Neuronal stem cell (in vitro differentiated cells): Measurements from ENCODE around the gene PPP6C.
"Not testable (repeated sequence)": the region's sequence is repeated elsewhere in the genome, so short reads cannot be mapped to it uniquely, and the experiment has no call there.

Experiments
- DNase-seq: peaks from one replicate; pipeline ENCODE4 v3.0.0-alpha.2; 2013; ENCODE audit warnings: low spot score
- H2AFZ ChIP-seq: one replicate; pipeline ENCODE4 v1.6.1; 2013; ENCODE audit warnings: mild to moderate bottlenecking, low read length, inconsistent platforms
- H2AK5ac ChIP-seq: 2 replicates; pipeline ENCODE4 v1.6.1; 2013; ENCODE audit warnings: low read depth, mild to moderate bottlenecking, inconsistent platforms, low read length, moderate library complexity, mixed read lengths
- H2BK120ac ChIP-seq: 2 replicates; pipeline ENCODE4 v1.6.1; 2013; ENCODE audit warnings: low read depth, mild to moderate bottlenecking, inconsistent platforms, low read length, moderate library complexity, mixed read lengths
- H2BK12ac ChIP-seq: one replicate; pipeline ENCODE4 v1.6.1; 2013; ENCODE audit warnings: low read length, inconsistent platforms
- H2BK15ac ChIP-seq: 2 replicates; pipeline ENCODE4 v1.6.1; 2013; ENCODE audit warnings: mild to moderate bottlenecking, low read length, inconsistent platforms, mixed read lengths
- H2BK5ac ChIP-seq: one replicate; pipeline ENCODE4 v1.6.1; 2013; ENCODE audit warnings: inconsistent platforms, mild to moderate bottlenecking, low read length, moderate library complexity
- H3K14ac ChIP-seq: one replicate; pipeline ENCODE4 v1.6.1; 2013; ENCODE audit warnings: low read length, inconsistent platforms
- H3K18ac ChIP-seq: 2 replicates; pipeline ENCODE4 v1.6.1; 2013; ENCODE audit warnings: low read length, inconsistent platforms
- H3K23ac ChIP-seq: 2 replicates; pipeline ENCODE4 v1.6.1; 2013; ENCODE audit warnings: low read depth, mild to moderate bottlenecking, mixed read lengths, low read length, inconsistent platforms; ENCODE audit not compliant: poor library complexity
- H3K27ac ChIP-seq: replicated peaks from 3 replicates; pipeline ENCODE4 v1.5.1; 2013; ENCODE audit warnings: low read length, inconsistent platforms
- H3K27me3 ChIP-seq, 3 experiments: 2 replicates each; pipeline ENCODE4 v1.6.1; 2013; ENCODE audit warnings: low read length in 3 of 3, mild to moderate bottlenecking in 2 of 3, inconsistent platforms in 1 of 3, low read depth in 1 of 3, mixed read lengths in 1 of 3, moderate library complexity in 1 of 3; ENCODE audit not compliant: control insufficient read depth in 3 of 3, insufficient read depth in 3 of 3
- H3K36me3 ChIP-seq, 2 donors: replicated peaks in 1 of 2; 2 replicates each; pipeline ENCODE4 v1.6.1; 2013; ENCODE audit warnings: low read length in 2 of 2; ENCODE audit not compliant: control insufficient read depth in 2 of 2, insufficient read depth in 2 of 2
- H3K4ac ChIP-seq: 2 replicates; pipeline ENCODE4 v1.6.1; 2013; ENCODE audit warnings: inconsistent platforms, mild to moderate bottlenecking, low read length, moderate library complexity
- H3K4me1 ChIP-seq, 2 donors: 1 replicate in 1 of 2; 2 replicates in 1 of 2; pipeline ENCODE4 v1.6.1; 2013; ENCODE audit warnings: low read length in 2 of 2, low read depth in 1 of 2; ENCODE audit not compliant: control insufficient read depth in 2 of 2, insufficient read depth in 1 of 2
- H3K4me2 ChIP-seq: one replicate; pipeline ENCODE4 v1.6.1; 2013; ENCODE audit warnings: mild to moderate bottlenecking, low read length, inconsistent platforms; ENCODE audit not compliant: insufficient read depth, poor library complexity, severe bottlenecking
- H3K4me3 ChIP-seq, 2 donors: 2 replicates each; pipeline ENCODE4 v1.5.1; 2013; ENCODE audit warnings: low read length in 2 of 2, mild to moderate bottlenecking in 2 of 2, inconsistent platforms in 1 of 2, moderate library complexity in 1 of 2
- H3K79me1 ChIP-seq: one replicate; pipeline ENCODE4 v1.6.1; 2013; ENCODE audit warnings: low read depth, mild to moderate bottlenecking, inconsistent platforms, low read length, moderate library complexity
- H3K9ac ChIP-seq: one replicate; pipeline ENCODE4 v1.6.1; 2013; ENCODE audit warnings: mild to moderate bottlenecking, low read depth, low read length, inconsistent platforms; ENCODE audit not compliant: poor library complexity
- H3K9me3 ChIP-seq, 2 donors: replicated peaks in 1 of 2; 2 replicates each; pipeline versions ENCODE3 to v1.6.1; 2013; ENCODE audit warnings: low read length in 2 of 2, mild to moderate bottlenecking in 2 of 2, inconsistent platforms in 1 of 2, low read depth in 1 of 2, mixed read lengths in 1 of 2, moderate library complexity in 1 of 2; ENCODE audit not compliant: control insufficient read depth in 2 of 2, insufficient read depth in 1 of 2
- H4K8ac ChIP-seq: one replicate; pipeline ENCODE4 v1.6.1; 2013; ENCODE audit warnings: low read depth, mild to moderate bottlenecking, inconsistent platforms, low read length, moderate library complexity
- H4K91ac ChIP-seq: one replicate; pipeline ENCODE4 v1.6.1; 2013; ENCODE audit warnings: low read length, low read depth, mild to moderate bottlenecking, inconsistent platforms; ENCODE audit not compliant: poor library complexity
- WGBS, 2 donors: extraction: QIAGEN DNeasy Blood & Tissue Kit; methylation state at CpG; one replicate each; pipeline ENCODE4 v1.1.7; 2013; ENCODE audit warnings: missing lambda C conversion rate in 2 of 2, mixed read lengths in 1 of 2; ENCODE audit not compliant: insufficient read length in 2 of 2, insufficient replicate concordance in 1 of 2; ENCODE audit errors: extremely low coverage in 2 of 2; 5-methylcytosine and 5-hydroxymethylcytosine counted together

Gene PPP6C

GRCh38 chr9:125236520-125237159 is 47.0 kb upstream of the PPP6C start:
- H3K27me3 ChIP-seq, H3K4me3 ChIP-seq, H3K18ac ChIP-seq, H3K27ac ChIP-seq, H4K8ac ChIP-seq, H3K9ac ChIP-seq, H2BK5ac ChIP-seq, H3K14ac ChIP-seq, H3K9me3 ChIP-seq, H3K79me1 ChIP-seq, H3K4me2 ChIP-seq, H3K4me1 ChIP-seq, H4K91ac ChIP-seq, H2AK5ac ChIP-seq, H2BK12ac ChIP-seq, H2AFZ ChIP-seq, H2BK15ac ChIP-seq, H3K4ac ChIP-seq, H2BK120ac ChIP-seq, DNase-seq, H3K23ac ChIP-seq: not testable (repeated sequence)
- peaks cover 26 to 75% of the 10 kb centered on the region in 2 donors for H3K36me3 ChIP-seq
- no CpG with 5 or more reads among the region's 5 CpGs for WGBS, 2 donors

DNA sequence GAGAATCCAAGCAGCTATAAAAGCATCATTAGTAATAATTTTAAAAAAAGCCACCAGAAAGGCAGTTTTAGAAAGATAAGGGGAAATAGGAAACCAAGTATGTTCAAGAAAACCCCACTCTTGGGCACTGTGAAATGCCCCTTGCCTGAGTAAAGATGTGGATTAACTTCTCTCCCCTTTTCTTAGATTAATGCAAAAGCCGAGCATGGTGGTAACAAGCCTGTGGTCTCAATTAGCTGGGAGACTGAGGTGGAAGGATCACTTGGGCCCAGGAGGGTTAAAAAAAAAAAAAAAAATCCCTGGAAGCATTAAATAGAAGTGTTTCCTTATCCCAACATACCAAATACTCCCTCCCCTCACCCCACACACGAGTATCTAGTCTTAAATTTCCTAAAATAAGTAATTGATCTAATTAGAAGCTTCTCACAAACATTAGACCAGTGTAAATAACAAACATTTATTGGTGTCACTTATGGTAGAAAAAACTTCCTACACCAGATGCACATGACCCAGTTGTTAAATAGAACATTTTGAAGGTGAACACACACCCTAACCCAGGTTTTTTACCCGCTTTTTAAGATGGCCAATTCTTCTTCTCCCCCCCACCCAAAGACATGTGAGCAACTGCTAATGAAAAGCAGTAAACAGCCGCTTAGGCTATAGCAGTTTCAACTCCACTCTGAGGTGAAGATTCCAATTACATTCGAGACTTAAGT is 46.4 kb upstream of the PPP6C start:
- H3K4me2 ChIP-seq, result no peak overlapping the region
- H3K79me1 ChIP-seq, result peaks cover 6% of the 10 kb centered on the region
- H2BK120ac ChIP-seq, result no peak overlapping the region
- H3K4me3 ChIP-seq, result no peak overlapping the region
- peaks cover 26 to 76% of the 10 kb centered on the region in 2 donors for H3K36me3 ChIP-seq
- no peak overlapping the region for H3K4ac ChIP-seq
- no peak overlapping the region for H4K8ac ChIP-seq
- no peak overlapping the region for H4K91ac ChIP-seq
- no peak for DNase-seq
- no peak overlapping the region for H2BK5ac ChIP-seq
- no peak overlapping the region for H2AFZ ChIP-seq
- H3K4me1 ChIP-seq, result peaks cover 3 to 6% of the 10 kb centered on the region in 2 donors
- H3K9me3 ChIP-seq, result peaks cover 0 to 1% of the 10 kb centered on the region in 2 donors
- 100% methylated on average over 1 of the region's 5 CpGs; no CpG with 5 or more reads in 1 of the 2 donors for WGBS, 2 donors
- H3K14ac ChIP-seq, result no peak overlapping the region
- no peak overlapping the region for H3K23ac ChIP-seq
- no peak overlapping the region for H2AK5ac ChIP-seq
- no peak overlapping the region for H3K9ac ChIP-seq
- H3K18ac ChIP-seq, result no peak overlapping the region
- no peak overlapping the region for H3K27ac ChIP-seq
- peaks cover 0 to 2% (median 0%) of the 10 kb centered on the region in 3 experiments for H3K27me3 ChIP-seq
- H2BK12ac ChIP-seq, result no peak overlapping the region
- no peak overlapping the region for H2BK15ac ChIP-seq

DNA sequence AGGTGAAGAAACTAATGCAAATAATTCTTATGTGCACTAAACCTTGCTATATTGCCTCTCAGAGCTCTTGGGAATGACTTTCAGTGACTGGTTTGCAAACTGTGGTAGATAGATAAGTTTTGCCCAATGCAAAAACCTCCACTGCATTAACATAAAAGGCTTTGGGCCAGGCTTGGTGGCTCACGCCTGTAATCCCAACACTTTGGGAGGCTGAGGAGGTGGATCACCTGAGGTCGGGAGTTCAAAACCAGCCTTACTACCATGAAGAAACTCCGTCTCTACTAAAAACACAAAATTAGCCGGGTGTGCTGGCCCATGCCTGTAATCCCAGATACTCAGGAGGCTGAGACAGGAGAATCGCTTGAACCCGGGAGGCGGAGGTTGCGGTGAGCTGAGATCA is 44.5 kb upstream of the PPP6C start:
- H3K4me2 ChIP-seq, H2BK15ac ChIP-seq, H3K27ac ChIP-seq, H2BK5ac ChIP-seq, H4K8ac ChIP-seq, H3K9me3 ChIP-seq, H2AK5ac ChIP-seq, H3K14ac ChIP-seq, H3K18ac ChIP-seq, H3K9ac ChIP-seq, H3K79me1 ChIP-seq, H4K91ac ChIP-seq, H3K27me3 ChIP-seq, H3K4ac ChIP-seq, H3K23ac ChIP-seq, H3K4me1 ChIP-seq, DNase-seq, H3K4me3 ChIP-seq, H2AFZ ChIP-seq, H2BK120ac ChIP-seq, H2BK12ac ChIP-seq: not testable (repeated sequence)
- no CpG with 5 or more reads among the region's 8 CpGs for WGBS, 2 donors
- peaks cover 24 to 73% of the 10 kb centered on the region in 2 donors for H3K36me3 ChIP-seq

DNA sequence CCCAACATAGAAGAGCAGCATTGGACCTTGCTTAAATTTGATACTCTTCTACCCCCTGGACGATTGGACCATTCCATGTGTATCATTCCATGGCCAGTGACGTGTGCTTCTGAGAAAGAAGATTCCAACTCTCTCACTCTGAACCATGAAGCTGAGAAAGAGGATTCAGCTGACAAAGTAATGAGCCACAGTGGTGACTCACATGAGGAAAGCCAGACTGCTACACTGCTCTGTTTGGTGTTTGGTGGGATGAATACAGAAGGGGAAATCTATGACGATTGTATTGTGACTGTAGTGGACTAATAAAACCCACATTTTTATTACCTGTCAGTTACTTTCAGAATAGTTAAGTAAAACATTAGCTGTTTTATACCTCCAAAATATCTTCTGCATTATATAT is 44.1 kb upstream of the PPP6C start:
- H3K14ac ChIP-seq, result no peak overlapping the region
- H3K4me1 ChIP-seq, result peaks cover 2 to 6% of the 10 kb centered on the region in 2 donors
- no peak overlapping the region for H3K18ac ChIP-seq
- H3K9ac ChIP-seq, result no peak overlapping the region
- DNase-seq, result no peak
- no peak overlapping the region for H2AK5ac ChIP-seq
- H3K4me3 ChIP-seq, result no peak overlapping the region
- peaks cover 0 to 2% (median 0%) of the 10 kb centered on the region in 3 experiments for H3K27me3 ChIP-seq
- no peak overlapping the region for H2AFZ ChIP-seq
- H3K36me3 ChIP-seq, result peaks cover 21 to 70% of the 10 kb centered on the region in 2 donors
- H2BK5ac ChIP-seq, result no peak overlapping the region
- no peak overlapping the region for H3K23ac ChIP-seq
- peaks cover 1% of the 10 kb centered on the region for H3K79me1 ChIP-seq
- H2BK15ac ChIP-seq, result no peak overlapping the region
- no peak overlapping the region for H2BK12ac ChIP-seq
- H4K91ac ChIP-seq, result no peak overlapping the region
- H3K27ac ChIP-seq, result no peak overlapping the region
- peaks cover 0 to 1% of the 10 kb centered on the region in 2 donors for H3K9me3 ChIP-seq
- no peak overlapping the region for H3K4me2 ChIP-seq
- no peak overlapping the region for H3K4ac ChIP-seq
- H4K8ac ChIP-seq, result no peak overlapping the region
- no peak overlapping the region for H2BK120ac ChIP-seq
- no CpG with 5 or more reads among the region's 3 CpGs for WGBS, 2 donors
